Small intestine (tissue), 7 donors: ENCODE results near the gene NRIP1. TPM values are rescaled to one million over a fixed set of nuclear protein-coding genes. Genes with fewer than 3 reads are reported as not detected.
A peak's percentile ranks its signal among the peaks of the same experiment; 100 is the strongest.

Experiments
- DNase-seq, 2 donors: peaks; one replicate each; pipeline versions ENCODE4 v3.0.0 to v3.0.0-alpha.2; 2013
- FAIRE-seq: peaks from 2 replicates; lab custom pipeline; 2012; peaks lifted over from hg19 to GRCh38; lab: Jason Lieb, UNC
- H3K27ac ChIP-seq, 3 donors: one replicate each; pipeline ENCODE4 v1.5.1; 2013; ENCODE audit warnings: low read length in 2 of 3, mild to moderate bottlenecking in 2 of 3, control low read depth in 1 of 3, inconsistent platforms in 1 of 3, low read depth in 1 of 3, moderate library complexity in 1 of 3
- H3K27me3 ChIP-seq, 3 donors: one replicate each; pipeline ENCODE4 v1.6.1; 2013; ENCODE audit warnings: low read length in 3 of 3, inconsistent platforms in 1 of 3; ENCODE audit not compliant: control insufficient read depth in 3 of 3, insufficient read depth in 3 of 3
- H3K36me3 ChIP-seq, 3 donors: one replicate each; pipeline ENCODE4 v1.6.1; 2013; ENCODE audit warnings: low read length in 3 of 3, inconsistent platforms in 1 of 3, low read depth in 1 of 3, mild to moderate bottlenecking in 1 of 3, moderate library complexity in 1 of 3; ENCODE audit not compliant: control insufficient read depth in 3 of 3, insufficient read depth in 2 of 3
- H3K4me1 ChIP-seq, 3 donors: one replicate each; pipeline ENCODE4 v1.6.1; 2013; ENCODE audit warnings: low read length in 2 of 3, inconsistent platforms in 1 of 3, low read depth in 1 of 3, mild to moderate bottlenecking in 1 of 3, moderate library complexity in 1 of 3; ENCODE audit not compliant: control insufficient read depth in 3 of 3, insufficient read depth in 2 of 3
- H3K4me3 ChIP-seq, 3 donors: one replicate each; pipeline ENCODE4 v1.5.1; 2013; ENCODE audit warnings: low read length in 3 of 3, control low read depth in 1 of 3, inconsistent platforms in 1 of 3, low read depth in 1 of 3, mild to moderate bottlenecking in 1 of 3, moderate library complexity in 1 of 3
- H3K9me3 ChIP-seq, 2 donors: one replicate each; pipeline ENCODE4 v1.6.1; 2013; ENCODE audit warnings: low read depth in 1 of 2, low read length in 1 of 2; ENCODE audit not compliant: control insufficient read depth in 2 of 2, insufficient read depth in 1 of 2
- WGBS, 3 donors: extraction: QIAGEN DNeasy Blood & Tissue Kit; methylation state at CpG; one replicate each; pipeline ENCODE4 v1.1.7; 2013; 5-methylcytosine and 5-hydroxymethylcytosine counted together
- polyA plus RNA-seq, 4 donors: library from polyadenylated mRNA; stranded (reverse) in 3 of 4; unstranded in 1 of 4; fragments of 200-250 nt in 3 of 4; fragments of 120-200 nt in 1 of 4; gene quantifications; one replicate each; pipeline versions ENCODE4 v1.2.1 to v1.2.3, GENCODE V29; 2013
- donor health status: healthy with polysubstance abuse.
- donor health status: control.
- donor health status: control.
- donor health status: Bipolar disorder and iron deficiency.
- donor health status: healthy.

NRIP1 gene
- polyA plus RNA-seq, 4 donors = 10.0 to 47.0 (median 14.0) TPM

DNA sequence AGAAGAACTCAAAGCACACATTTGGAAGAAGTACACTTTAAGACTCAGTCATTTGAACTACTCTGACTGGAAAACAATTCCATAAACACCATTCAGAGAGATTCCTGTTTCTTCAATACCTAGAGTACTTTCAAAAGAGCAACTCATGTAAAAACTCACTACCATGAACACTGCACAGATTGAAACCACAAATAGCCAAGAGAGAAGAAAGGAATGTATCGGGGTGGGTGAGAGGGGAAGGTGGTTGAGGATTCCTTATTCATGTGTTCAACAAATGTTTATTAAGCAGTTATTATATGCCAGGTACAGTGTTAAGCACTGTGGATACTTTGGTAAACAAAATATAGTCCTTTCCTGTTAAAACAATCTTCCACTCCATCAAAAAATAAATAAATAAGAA lies 64.7 kb downstream of the NRIP1 start:
- Histone ChIP-seq H3K36me3 (peaks cover 0 to 12% (median 0%) of the 10 kb centered on the region in 3 donors), H3K27me3 (no peaks in the 10 kb centered on the region), H3K4me1 (peaks cover 10 to 24% (median 19%) of the 10 kb centered on the region in 3 donors), H3K9me3 (no peaks in the 10 kb centered on the region), H3K4me3 (no peak overlapping the region), H3K27ac (no peak overlapping the region)
- DNase-seq (no peak), FAIRE-seq (no peak)
- 88 to 96% (median 95%) methylated on average over 1 of the region's 1 CpG for WGBS, 3 donors

DNA sequence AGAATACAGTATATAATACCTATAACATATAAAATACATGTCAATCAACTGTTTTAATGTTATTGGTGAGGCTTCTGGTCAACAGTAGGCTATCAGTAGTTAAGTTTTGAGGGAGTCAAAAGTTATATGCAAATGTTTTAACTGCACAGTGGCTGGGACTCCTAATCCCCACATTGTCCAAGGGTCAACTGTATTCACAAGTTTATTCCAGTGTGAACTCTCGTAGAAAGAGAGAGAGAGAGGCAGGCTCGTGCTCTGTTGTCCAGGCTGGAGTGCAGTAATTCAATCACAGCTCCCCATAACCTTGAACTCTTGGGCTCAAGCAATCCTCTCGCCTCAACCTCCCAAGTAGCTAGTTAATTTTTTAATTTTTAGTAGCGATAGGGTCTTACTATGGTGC lies 66.0 kb downstream of the NRIP1 start:
- peaks cover 0 to 12% (median 0%) of the 10 kb centered on the region in 3 donors for H3K36me3 ChIP-seq
- 56 to 85% (median 60%) methylated on average over 4 of the region's 4 CpGs for WGBS, 3 donors
- peaks cover 8 to 25% (median 18%) of the 10 kb centered on the region in 3 donors for H3K4me1 ChIP-seq
- peak overlapping the region in 1 of 3 donors; percentile 42 for H3K27ac ChIP-seq
- H3K9me3 ChIP-seq = no peaks in the 10 kb centered on the region
- DNase-seq (peak; percentile 32 to 42), FAIRE-seq (no peak)
- H3K4me3 ChIP-seq = no peak overlapping the region
- no peaks in the 10 kb centered on the region for H3K27me3 ChIP-seq

DNA sequence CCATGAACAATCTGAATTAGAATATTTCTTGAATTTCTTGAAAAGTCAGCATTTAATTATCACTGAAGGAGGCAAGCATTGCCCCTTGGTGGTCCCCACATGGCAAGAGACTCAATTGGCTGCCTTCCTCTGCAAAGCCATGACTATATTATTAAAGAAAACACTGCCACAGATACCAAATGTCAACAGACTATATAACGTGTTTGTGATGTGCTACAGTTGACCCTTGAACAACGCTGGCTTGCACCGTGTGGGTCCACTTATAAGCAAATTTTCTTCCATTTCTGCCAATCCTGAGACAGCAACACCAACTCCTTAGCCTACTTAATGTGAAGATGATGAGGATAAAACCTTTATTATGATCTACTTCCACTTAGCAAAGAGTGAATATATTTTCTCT lies 66.5 kb downstream of the NRIP1 start:
- 40 to 71% (median 61%) methylated on average over 3 of the region's 3 CpGs for WGBS, 3 donors
- no peaks in the 10 kb centered on the region for H3K27me3 ChIP-seq
- H3K27ac ChIP-seq = peak overlapping the region in 1 of 3 donors; percentile 42
- H3K4me3 ChIP-seq = no peak overlapping the region
- no peaks in the 10 kb centered on the region for H3K9me3 ChIP-seq
- H3K36me3 ChIP-seq = peaks cover 0 to 12% (median 2%) of the 10 kb centered on the region in 3 donors
- DNase-seq = peak in 1 of 2 donors; percentile 28
- no peak for FAIRE-seq
- peaks cover 6 to 20% (median 14%) of the 10 kb centered on the region in 3 donors for H3K4me1 ChIP-seq

DNA sequence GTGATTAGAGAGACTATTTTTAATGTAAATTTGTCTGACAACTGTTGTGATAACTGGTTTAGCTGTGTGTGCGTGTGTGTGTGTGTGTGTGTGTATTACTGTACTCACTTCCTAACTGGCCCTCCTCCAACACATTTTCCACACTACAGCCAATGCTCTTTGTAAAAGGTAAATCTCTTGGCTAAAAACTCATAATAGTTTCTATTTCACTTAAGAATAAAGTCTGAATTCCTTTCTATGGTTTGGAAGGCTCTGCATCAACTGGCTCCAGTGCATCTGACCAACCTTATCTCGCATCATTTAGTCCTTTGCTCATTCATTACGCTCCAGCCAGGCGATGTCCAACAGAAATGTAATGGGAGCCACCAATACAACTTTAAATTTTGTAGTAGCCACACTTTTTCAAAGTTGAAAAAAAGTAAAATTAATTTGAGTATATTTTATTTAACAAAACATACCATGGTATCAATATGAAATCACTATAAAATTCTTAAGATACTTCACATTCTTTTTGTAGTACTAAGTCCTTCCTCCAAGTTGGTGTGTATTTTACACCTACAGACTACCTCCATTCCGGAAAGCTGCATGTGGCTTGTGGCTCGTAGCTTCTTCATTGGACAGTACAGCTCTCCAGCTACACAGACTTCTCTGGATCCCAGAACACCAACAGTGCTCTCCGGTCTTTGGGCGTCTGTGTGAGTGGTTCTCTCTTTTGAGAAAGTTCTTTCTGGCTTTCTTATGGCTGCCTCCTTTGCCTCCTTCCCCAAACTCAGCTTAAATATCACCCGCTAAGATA lies 68.9 kb downstream of the NRIP1 start:
- WGBS, 3 donors = 89 to 93% (median 90%) methylated on average over 9 of the region's 9 CpGs
- Histone ChIP-seq H3K4me1 (peaks cover 2 to 10% (median 8%) of the 10 kb centered on the region in 3 donors), H3K4me3 (no peak overlapping the region), H3K27me3 (no peaks in the 10 kb centered on the region), H3K36me3 (peaks cover 1 to 16% (median 2%) of the 10 kb centered on the region in 3 donors), H3K27ac (no peak overlapping the region), H3K9me3 (no peaks in the 10 kb centered on the region)
- DNase-seq (no peak), FAIRE-seq (no peak)

DNA sequence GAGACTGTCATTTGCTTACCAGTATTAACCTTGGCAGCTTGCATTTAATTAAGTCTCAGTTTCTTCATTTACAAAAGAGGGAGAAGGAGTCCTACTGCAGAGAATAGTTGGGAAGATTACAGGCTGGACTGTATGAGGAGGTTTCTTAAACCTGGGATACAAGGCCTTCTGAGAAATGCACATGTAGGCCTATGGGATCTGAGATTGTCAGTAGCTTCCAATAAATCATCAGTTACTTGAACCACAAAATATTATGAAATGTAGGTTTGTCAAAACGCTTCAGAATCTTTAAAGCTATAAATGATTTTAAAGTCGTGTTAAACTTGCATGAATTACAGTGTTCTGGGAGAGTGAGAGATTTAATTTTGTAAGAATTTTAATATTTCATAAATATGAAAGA lies 69.6 kb downstream of the NRIP1 start:
- Histone ChIP-seq H3K4me1 (peaks cover 2 to 10% (median 8%) of the 10 kb centered on the region in 3 donors), H3K36me3 (peaks cover 2 to 16% (median 6%) of the 10 kb centered on the region in 3 donors), H3K27me3 (no peaks in the 10 kb centered on the region), H3K4me3 (no peak overlapping the region), H3K9me3 (no peaks in the 10 kb centered on the region), H3K27ac (no peak overlapping the region)
- 54 to 68% (median 58%) methylated on average over 2 of the region's 2 CpGs for WGBS, 3 donors
- no peak for FAIRE-seq
- DNase-seq = no peak

DNA sequence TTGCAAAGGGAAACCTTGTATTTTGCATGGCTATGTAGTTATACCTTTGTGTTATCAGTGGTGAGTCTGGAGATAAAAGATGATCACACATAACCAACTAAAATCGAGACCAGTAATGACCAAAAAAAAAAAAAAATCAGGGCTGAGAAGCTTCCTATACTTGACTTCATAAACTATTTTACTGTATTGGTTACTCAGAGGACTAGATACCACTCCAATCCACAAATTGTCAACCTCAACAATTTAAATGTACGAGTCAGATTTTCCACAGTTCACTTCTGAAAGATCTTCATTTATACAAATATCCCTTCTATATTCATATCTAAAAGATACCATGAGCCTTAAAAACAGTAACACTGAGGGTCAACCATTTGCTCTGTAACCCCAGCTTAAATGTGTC lies 71.7 kb downstream of the NRIP1 start:
- Histone ChIP-seq H3K27ac (no peak overlapping the region), H3K27me3 (no peaks in the 10 kb centered on the region), H3K36me3 (peaks cover 2 to 11% (median 6%) of the 10 kb centered on the region in 3 donors), H3K4me3 (no peak overlapping the region), H3K9me3 (no peaks in the 10 kb centered on the region), H3K4me1 (peaks cover 0 to 12% (median 5%) of the 10 kb centered on the region in 3 donors)
- 74 to 78% (median 76%) methylated on average over 2 of the region's 2 CpGs for WGBS, 3 donors
- FAIRE-seq (no peak), DNase-seq (no peak)

DNA sequence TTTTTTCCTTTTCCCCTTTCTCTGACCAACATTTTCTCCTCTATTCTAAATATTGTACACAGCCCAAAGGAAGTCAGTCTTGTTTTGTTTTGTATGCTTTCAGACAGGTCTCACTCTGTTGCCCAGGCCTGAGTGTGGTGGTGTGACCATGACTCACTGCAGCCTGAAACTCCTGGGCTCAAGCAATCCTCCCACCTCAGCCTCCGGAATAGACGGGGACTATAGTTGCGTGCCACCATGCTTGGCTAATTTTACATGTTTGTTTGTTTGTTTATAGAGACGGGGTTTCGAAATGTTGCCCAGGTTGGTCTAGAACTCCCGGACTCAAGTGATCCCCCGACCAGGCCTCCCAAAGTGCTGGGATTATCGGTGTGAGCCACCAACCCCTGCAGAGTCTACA lies 72.8 kb downstream of the NRIP1 start:
- 86 to 96% (median 95%) methylated on average over 8 of the region's 8 CpGs for WGBS, 3 donors
- H3K27ac ChIP-seq = no peak overlapping the region
- H3K9me3 ChIP-seq = no peaks in the 10 kb centered on the region
- DNase-seq (no peak), FAIRE-seq (no peak)
- H3K27me3 ChIP-seq = no peaks in the 10 kb centered on the region
- H3K4me3 ChIP-seq = no peak overlapping the region
- peaks cover 2 to 10% (median 10%) of the 10 kb centered on the region in 3 donors for H3K36me3 ChIP-seq
- H3K4me1 ChIP-seq = peaks cover 0 to 12% (median 3%) of the 10 kb centered on the region in 3 donors

DNA sequence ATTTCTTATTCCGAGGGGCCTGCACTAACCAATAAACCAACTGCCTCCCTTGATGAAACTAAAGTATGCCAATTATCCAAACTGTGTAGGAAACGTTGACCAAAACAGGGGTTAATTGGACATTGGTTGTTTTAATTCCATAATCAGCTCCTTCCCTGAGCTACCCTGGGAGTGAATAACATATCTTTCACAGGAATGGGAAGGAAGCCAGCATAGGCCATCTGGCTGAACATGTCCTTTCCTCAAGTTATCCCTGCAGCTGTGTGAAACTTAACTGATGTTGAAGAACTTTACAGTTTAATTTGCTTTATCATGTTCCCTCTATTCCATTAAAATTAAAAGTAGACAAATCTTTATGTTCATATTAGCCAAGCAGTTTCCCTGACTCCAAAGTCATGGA lies 75.4 kb downstream of the NRIP1 start:
- Histone ChIP-seq H3K9me3 (no peaks in the 10 kb centered on the region), H3K36me3 (peaks cover 2 to 10% (median 7%) of the 10 kb centered on the region in 3 donors), H3K27ac (no peak overlapping the region), H3K4me1 (peaks cover 0 to 5% (median 0%) of the 10 kb centered on the region in 3 donors), H3K27me3 (no peaks in the 10 kb centered on the region), H3K4me3 (no peak overlapping the region)
- DNase-seq (no peak), FAIRE-seq (no peak)
- 52 to 68% (median 65%) methylated on average over 2 of the region's 2 CpGs for WGBS, 3 donors
